ENCODE data around the gene IGHMBP2.

Gene IGHMBP2

DNA sequence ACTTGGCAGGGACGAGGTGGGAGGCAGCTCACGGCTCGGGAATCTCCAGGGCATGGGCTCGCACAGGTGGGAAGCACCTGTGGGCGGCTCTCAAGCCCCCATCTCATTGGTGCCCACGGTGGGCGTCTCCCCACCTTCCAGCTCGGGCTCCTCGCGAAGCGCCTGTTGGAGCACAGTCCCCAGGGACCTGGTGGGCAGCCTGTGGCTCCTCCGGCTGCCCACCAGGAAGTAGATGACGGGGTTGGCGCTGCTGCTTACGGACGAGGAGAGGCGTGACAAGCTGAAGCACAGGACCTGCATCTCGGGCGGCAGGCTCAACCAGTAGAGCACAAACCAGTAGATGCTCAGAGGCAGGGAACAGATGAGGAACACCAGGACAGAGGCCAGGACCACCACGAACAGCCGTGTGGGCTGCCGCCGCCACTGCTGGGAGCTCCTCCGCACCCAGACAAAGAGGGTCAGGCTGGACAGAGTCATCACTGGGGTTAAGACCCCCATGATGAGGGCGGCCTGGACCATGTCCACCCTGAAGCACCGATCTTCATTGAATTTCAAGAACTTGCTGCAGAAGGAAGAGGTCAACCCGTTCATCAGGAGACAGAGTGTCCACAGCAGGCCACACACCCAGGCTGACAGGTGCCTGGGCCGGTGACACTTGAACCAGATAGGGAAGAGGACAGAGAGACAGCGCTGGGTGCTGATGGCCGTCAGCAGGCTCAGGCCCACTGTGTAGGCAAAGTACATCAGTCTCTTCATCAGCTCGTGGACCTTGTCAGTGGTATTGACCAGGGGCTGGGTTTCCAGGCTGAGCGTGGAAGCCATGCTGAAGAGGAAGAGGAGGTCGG is 76.5 kb downstream of the IGHMBP2 start:
- no peak for DNase-seq (ENCODE audit: low read depth in 2 of 2, low spot score in 1 of 2)

DNA sequence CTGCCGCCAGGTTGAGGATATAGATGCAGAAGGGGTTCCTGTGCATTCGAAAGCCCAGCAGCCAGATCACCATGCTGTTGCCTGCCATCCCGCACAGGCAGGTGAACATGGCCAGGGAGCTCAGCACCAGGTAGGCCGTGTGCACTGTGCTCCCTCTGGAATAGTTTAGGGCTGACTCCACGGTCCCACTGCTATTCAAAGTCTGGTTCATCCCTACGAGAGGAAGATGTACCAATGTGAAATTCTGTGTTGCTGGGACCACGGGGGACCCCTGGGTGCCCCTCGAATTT is 77.0 kb downstream of the IGHMBP2 start, which contains the start of gene MRGPRD:
Gene MRGPRD (minus strand): TSS at position 211 of the 290 bp plus-strand sequence. CDS start 0 bp downstream, at position 211.
- no peak for DNase-seq (ENCODE audit: low read depth in 2 of 2, low spot score in 1 of 2)

DNA sequence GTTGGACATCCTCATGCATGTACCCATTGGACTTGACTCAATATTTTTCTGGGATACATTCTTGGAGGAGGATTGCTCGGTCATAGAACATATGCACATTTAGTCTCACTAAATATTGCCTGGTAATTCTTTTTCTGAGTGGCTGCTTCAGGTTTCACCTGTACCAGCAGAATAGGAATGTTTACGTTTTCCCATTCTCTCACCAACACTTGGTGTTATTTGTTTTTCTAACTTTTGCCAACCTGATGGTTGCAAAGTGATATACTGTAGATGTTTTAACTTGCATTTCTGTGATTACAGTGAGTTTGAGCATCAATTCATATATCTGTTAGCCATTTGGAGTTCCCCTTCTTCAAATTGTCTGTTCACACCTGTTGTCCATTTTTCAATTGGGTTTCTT is 78.4 kb downstream of the IGHMBP2 start:
- no peak for DNase-seq (ENCODE audit: low read depth in 2 of 2, low spot score in 1 of 2)

DNA sequence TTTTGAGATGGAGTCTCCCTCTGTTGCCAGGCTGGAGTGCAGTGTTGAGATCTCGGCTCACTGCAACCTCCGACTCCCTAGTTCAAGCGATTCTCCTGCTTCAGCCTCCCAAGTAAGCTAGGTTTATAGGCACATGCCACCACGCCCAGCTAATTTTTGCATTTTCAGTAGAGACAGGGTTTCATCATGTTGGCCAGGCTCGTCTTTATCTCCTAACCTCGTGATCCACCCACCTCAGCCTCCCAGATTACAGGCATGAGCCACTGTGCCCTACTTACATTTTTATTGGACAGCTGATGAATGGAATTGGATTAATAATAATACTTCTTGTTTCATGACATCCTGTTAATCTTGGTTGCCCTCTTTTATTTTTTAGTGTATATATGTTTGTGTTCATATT is 80.1 kb downstream of the IGHMBP2 start:
- DNase-seq (ENCODE audit: low read depth in 2 of 2, low spot score in 1 of 2) = no peak

DNA sequence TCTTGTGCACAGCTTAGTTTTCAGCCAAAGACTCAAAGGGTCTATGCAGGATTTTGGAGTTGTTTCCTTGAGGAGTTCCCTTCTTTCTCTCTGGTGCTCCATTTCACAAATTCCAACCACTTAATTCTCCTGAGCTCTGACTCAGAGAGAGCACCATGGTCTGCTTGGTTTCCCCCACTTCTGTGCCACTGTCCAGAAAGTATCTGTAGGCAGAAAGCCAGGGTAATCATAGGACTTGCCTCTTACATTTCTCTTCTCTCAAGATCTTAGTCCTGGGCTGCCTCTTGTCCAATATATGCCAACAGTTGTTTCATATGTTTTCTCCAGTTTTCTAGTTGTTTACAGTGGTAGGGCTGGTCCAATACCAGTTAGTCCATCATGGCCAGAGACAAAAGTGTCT is 83.5 kb downstream of the IGHMBP2 start:
- DNase-seq (ENCODE audit: low read depth in 2 of 2, low spot score in 1 of 2) = no peak

DNA sequence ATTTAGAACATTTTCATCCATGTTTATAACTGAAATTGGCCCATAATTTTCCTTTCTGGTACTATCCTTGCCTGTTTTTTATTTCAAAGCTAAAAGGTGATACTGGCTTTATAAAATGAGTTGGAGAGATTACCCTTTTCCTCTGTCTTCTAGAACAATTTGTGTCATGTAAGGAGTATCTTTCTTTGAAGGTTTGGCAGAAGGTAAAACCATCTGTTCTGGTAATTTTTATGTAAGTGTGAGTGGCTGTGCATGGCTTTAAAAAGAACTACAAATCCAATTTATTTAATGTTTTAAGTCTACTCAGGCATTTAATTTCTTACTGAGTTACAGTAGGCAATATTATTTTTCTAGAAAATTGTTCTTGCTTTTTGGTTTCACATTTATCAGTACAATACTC is 84.8 kb downstream of the IGHMBP2 start:
- no peak for DNase-seq (ENCODE audit: low read depth in 2 of 2, low spot score in 1 of 2)

All from stimulated activated CD8-positive, alpha-beta memory T cell treated with anti-CD3 and anti-CD28 coated beads, Interleukin-4, amount 100 ng/mL, for 4 hours (primary cell).